GM04504 (cell line): ENCODE results near the gene OR7G3.
A peak's percentile ranks its signal among the peaks of the same experiment; 100 is the strongest.

ENCODE experiments used
- DNase-seq: peaks from one replicate; pipeline ENCODE4 v3.0.0-alpha.2; 2012; ENCODE audit warnings: low read depth

OR7G3 gene

GRCh38 chr19:9126900-9127405, at the start of gene OR7G3:
Gene OR7G3 (minus strand): TSS chr19:9126950. CDS start chr19:9126950, 0 bp downstream.
- DNase-seq: no peak

GRCh38 chr19:9175326-9175725, 48.6 kb upstream of the OR7G3 start:
- DNase-seq: no peak

- DNase-seq: no peak
Measured at GRCh38 chr19:9171393-9171991, 44.7 kb upstream of the OR7G3 start.

- no peak for DNase-seq
Measured at GRCh38 chr19:9166846-9167245, 40.1 kb upstream of the OR7G3 start.

- DNase-seq: no peak
Measured at GRCh38 chr19:9165261-9165660, 38.5 kb upstream of the OR7G3 start.

- DNase-seq: no peak
Measured at GRCh38 chr19:9161427-9161826, 34.7 kb upstream of the OR7G3 start.

- no peak for DNase-seq
Measured at GRCh38 chr19:9159891-9160290, 33.1 kb upstream of the OR7G3 start.

GRCh38 chr19:9156304-9156703, 29.6 kb upstream of the OR7G3 start:
- no peak for DNase-seq

- DNase-seq: no peak
Measured at GRCh38 chr19:9155591-9155990, 28.8 kb upstream of the OR7G3 start.

- DNase-seq: no peak
Measured at GRCh38 chr19:9151367-9151766, 24.6 kb upstream of the OR7G3 start.

- no peak for DNase-seq
Measured at GRCh38 chr19:9150650-9151049, 23.9 kb upstream of the OR7G3 start.

- no peak for DNase-seq
Measured at GRCh38 chr19:9149997-9150396, 23.2 kb upstream of the OR7G3 start.

GRCh38 chr19:9148697-9149096, 21.9 kb upstream of the OR7G3 start:
- no peak for DNase-seq

GRCh38 chr19:9146882-9147281, 20.1 kb upstream of the OR7G3 start:
- no peak for DNase-seq

- no peak for DNase-seq
Measured at GRCh38 chr19:9144920-9145319, 18.2 kb upstream of the OR7G3 start.

- DNase-seq: peak; percentile 85
Measured at GRCh38 chr19:9140159-9140874, 13.6 kb upstream of the OR7G3 start, which contains the start of gene ZNF317. Gene ZNF317 (plus strand): TSS chr19:9140397. CDS start chr19:9156017, 15,620 bp downstream.

- no peak for DNase-seq
Measured at GRCh38 chr19:9139609-9140158, 12.9 kb upstream of the OR7G3 start.

GRCh38 chr19:9132422-9132821, 5.7 kb upstream of the OR7G3 start:
- no peak for DNase-seq

- no peak for DNase-seq
Measured at GRCh38 chr19:9130965-9131364, 4.2 kb upstream of the OR7G3 start.

- no peak for DNase-seq
Measured at GRCh38 chr19:9128171-9128570, 1.4 kb upstream of the OR7G3 start.

GRCh38 chr19:9116547-9116946, 10.2 kb downstream of the OR7G3 start:
- no peak for DNase-seq

GRCh38 chr19:9115307-9115813, 11.4 kb downstream of the OR7G3 start, which contains the start of gene OR7G1:
Gene OR7G1 (minus strand): TSS chr19:9115763. CDS start chr19:9115763, 0 bp downstream.
- DNase-seq: no peak

- DNase-seq: no peak
Measured at GRCh38 chr19:9109959-9110358, 16.8 kb downstream of the OR7G3 start.
